ENCODE results near the gene RIMKLB.

GRCh38 chr12:8784290-8784888, 86.6 kb downstream of the RIMKLB start:
- TF ChIP-seq CTCF (IDR thresholded peaks at IDR 0.05), result no peak
- TF ChIP-seq EP300 (IDR thresholded peaks at IDR 0.05), result no peak
